GM20000 (cell line): Measurements from ENCODE around the gene PRKRIP1.
"Not testable (repeated sequence)": the region's sequence is repeated elsewhere in the genome, so short reads cannot be mapped to it uniquely, and the experiment has no call there.

Experiments
- DNase-seq: peaks from one replicate; pipeline ENCODE4 v3.0.0; 2012; ENCODE audit warnings: low spot score
- CTCF ChIP-seq: IDR thresholded peaks from 2 replicates; pipeline ENCODE4 v1.5.1; 2012; ENCODE audit warnings: mild to moderate bottlenecking, control low read depth; ENCODE audit errors: extremely low read depth, missing control alignments

The PRKRIP1 gene

DNA sequence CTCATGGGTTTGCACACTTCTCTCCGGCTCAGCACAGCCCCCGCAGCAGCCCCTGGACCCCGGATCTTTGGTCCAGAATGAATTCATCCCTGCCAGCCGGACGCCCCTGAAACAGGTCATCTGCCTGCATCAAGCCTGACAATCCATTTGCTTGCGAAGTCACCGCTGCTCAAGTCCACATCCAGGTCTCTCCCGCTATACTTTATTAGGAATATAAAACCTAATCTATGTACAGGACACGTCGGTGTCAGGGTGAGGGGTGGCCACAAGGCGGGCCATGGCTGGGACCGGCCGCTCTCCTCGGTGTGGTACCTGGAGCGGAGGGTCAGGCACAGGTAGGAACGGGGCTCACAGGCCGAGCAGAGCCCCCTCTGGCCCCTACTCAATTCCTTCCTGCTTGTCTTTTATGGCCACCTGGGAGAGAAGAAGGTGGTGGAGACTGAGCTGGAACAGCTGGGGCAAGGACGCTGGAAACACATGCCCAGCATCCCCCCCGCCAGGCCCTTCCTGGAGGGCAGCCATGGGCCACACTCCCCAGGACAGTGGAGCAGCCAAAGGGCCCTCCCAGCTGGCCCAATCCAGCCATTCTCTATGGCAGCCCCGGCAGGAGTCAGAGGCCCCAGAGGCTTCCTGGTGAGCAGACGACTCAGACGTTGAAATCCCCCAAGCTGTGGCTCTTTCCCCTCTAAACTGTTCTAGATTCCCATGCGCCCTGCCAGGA, 77.3 kb downstream of the PRKRIP1 start:
- no peak for DNase-seq
- no peak for TF ChIP-seq CTCF

GRCh38 chr7:102474116-102474515, 78.0 kb downstream of the PRKRIP1 start:
- DNase-seq = not testable (repeated sequence)

DNA sequence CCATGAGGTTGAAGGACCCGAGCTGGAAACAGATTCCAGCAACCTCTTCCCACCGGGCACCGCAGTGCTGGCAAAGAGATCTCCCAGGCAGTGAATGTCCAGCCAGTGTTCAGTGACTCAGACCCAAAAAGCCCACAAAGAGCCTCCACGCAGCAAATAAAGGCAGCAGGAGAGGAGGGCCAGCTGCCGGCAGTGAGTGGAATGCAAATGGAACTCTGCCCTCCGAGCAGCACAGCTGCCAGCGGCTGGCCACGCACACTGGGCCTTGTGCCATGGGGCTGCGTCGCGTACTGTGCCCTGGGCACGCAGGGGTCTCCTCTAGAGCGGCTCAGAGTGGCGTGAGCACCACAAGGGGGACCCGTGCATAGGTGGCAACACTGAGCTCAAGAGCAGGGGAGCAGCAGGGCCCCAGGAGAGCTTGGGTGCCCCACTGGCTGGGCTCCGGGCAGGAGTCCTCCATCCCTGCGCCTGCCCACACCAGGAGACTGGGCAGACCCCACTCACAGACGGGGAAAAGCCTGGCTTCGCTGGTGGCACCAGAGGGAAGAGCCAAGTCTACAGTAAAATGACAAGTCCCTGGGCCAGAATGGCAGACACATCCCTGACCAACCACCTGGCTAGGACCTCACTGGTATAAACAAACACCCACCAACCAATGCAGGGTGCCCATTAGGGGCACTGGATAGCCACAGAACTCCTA, 78.7 kb downstream of the PRKRIP1 start:
- DNase-seq = not testable (repeated sequence)
